Islet of Langerhans (tissue), 1 donor: ENCODE data around the gene ELL.
"Not testable (repeated sequence)": the region's sequence is repeated elsewhere in the genome, so short reads cannot be mapped to it uniquely, and the experiment has no call there.

ENCODE experiments used
- FAIRE-seq: peaks from one replicate; lab custom pipeline; 2011; peaks lifted over from hg19 to GRCh38; lab: Jason Lieb, UNC

Gene ELL

DNA sequence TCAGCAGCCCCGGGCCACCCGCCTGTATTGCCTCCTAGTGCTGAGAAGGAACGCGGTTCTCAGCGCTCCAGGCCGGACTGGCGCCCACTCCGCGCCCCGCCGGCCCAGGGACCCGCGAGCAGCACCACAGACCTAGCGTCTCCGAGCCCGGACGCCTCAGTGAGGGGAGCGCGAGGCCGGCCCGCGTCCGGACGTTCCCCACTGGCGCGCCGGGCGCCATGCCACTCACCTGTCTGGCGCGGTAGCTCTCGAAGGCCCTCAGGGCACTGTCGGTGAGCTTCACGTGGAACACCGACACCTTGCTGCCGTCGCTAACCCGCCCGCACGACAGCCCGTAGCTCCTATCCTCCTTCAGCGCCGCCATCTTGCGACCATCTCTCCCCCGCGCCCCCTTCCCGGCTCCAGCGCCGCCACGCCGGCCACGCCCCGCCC, at the start of gene ELL:
Gene ELL (minus strand): TSS at position 379 of the 432 bp plus-strand sequence. CDS start 15 bp downstream, at position 364.
- no peak for FAIRE-seq

DNA sequence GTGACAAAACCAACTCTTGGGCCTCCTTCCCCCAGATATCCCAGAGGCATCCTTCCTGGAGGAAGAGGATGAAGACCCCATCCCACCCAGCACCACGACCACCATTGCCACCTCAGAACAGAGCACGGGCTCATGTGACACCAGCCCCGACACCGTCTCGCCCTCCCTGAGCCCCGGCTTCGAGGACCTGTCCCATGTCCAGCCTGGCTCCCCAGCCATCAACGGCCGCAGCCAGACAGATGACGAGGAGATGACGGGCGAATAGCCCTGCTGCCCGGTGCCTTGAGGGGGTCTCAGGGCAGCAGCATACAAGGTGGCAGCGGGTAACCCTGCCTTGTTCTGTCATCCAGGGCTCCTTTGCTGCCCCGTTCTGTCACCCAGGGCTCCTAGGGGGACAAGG, 46.5 kb upstream of the ELL start:
- no peak for FAIRE-seq

DNA sequence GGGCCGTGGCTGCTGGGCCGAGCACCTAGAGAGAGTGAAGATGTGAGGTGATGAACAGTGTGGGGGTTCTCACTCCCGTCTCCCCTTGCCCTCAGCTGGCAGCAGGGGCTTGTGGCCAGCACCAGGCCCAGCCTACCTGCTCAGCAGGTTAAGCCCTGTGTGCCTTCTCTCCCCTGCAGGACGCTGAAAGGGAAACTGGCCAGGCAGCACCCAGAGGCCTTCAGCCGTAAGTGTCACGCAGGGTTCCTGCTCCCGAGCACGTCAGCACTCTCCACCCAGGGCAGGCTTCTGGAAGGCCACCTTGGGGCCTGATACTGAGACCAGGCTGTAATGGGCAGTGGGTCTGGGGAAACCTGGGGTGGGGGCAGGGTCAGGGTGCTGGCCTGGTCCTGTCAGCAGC, 45.1 kb upstream of the ELL start:
- FAIRE-seq: no peak

DNA sequence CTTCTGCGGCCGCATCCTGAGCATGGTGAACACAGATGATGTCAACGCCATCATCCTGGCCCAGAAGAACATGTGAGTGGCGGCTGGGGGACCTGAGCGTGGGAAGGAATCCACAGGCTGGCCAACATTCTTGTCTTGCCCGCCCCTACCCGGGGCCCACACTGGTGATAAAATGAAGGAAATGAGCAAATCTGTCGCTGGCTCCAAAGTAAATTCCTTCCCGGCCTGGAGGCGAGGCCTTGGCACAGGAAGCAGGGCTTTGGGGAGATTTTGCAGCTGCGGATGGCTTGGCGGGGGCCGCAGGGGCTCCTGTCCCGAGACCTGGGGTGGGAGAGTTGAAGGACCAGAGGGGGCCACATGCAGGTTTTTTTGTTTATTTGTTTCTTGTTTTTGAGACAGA, 40.2 kb upstream of the ELL start:
- FAIRE-seq: no peak

DNA sequence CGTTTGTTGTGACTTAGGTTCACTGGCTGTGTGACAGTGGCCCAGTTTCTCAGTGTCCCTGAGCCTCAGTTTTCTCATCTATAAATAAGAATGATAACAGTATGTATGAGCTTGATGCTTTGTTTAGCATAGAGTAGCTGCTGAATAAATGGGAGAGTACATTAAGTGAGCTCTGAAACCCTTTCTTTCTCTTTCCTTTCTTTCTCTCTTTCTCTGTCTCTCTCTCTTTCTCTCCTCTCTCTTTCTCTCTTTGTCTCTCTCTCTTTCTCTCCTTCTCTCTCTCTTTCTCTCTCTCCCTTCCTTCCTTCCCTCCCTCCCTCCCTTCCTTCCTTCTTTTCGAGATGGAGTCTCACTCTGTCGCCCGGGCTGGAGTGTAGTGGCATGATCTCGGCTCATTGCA, 37.8 kb upstream of the ELL start:
- FAIRE-seq: no peak

DNA sequence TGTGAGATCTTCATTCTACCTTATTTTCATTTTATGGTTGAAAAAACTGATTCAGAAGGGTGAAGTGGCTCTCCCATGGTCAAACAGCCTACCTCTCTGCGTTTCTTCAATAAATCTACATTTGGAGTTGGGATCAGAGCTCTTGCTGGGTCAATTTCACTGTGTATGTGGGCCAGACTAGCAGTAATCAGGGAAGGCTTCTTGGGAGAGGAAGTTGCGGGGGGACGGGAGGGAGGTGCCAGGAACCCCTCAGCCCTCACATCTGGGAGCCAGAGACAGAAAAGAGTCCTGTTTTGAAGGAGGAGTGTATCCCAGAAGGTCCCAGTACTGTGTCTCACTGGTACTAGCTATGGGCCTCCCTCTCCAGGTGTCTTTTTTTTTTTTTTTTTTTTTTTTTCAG, 36.7 kb upstream of the ELL start:
- FAIRE-seq: no peak

DNA sequence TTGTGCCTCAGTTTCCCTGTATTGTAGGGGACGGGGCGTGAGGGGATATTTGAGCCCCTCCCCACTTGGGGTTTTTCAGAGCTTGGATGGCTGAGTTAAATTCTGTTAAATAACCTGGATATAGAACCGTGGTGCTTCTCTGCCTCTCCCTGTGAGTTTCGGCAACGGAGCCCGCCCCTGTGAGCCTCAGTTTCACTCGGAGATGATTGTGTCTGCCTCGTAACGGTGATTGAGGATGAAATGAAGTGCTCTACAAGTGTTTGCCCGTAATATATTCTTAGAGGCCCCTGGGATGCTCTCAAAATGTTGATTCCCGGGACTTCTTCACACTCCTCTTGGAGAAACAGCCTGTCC, 36.3 kb upstream of the ELL start:
- FAIRE-seq: no peak

DNA sequence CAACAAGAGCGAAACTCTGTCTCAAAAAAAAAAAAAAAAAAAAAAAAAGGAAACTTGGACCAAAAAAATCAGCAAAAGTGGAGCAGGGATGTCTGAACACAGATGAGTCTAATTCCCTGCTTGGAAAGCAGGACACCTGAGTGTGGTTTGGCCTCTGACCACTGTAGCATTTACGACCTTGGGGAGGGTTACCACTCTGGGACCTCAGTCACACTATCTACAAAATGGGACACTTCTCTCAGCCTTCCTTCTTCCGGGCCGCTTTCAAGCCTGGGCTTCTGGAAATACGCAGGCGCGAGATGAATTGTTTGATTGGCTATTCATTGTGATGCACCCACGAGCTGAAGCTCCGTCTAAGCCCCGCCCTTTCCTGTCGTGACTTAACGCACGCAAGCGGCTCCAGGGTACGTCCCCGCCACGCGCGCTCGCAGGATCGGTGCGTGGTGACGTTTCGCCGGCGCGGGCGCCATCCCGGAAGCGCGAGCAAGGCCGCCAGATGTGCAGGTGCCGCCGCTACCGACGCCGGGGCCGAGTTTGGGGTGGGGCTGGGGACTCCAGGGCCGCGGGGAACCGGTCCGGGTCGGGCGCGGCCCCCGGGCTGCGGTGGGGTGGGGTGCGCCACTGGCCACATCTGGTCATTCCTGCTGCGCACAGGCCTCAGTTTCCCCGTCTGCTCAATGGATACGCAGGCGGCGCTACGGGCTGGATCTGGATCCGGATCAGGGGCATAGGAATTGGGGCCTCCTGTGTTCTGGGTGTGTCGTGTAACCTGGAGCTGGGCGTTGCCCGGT, 35.7 kb upstream of the ELL start, which contains the start of gene KXD1:
Gene KXD1 (plus strand): TSS at position 460 of the 791 bp plus-strand sequence. CDS start 4,187 bp downstream, outside the sequence.
- FAIRE-seq: peak; percentile 94

DNA sequence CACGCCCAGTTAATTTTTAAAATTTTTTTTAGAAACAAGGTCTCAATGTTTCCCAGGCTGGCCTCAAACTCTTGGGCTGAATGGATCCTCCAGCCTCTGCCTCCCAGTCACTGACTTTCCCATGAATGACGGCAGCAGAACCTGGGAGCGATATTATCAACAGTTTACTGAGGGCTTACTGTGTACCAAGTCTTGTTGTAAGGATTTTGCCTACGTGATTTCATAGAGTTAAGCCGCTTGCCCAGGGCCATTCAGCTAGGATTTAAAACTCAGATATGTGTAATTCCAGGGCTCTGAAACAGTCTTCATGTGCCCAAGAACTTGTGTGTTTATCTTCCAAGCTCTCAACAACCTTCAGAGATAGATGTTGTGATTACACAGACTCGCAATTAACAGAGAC, 29.8 kb upstream of the ELL start:
- FAIRE-seq: no peak

DNA sequence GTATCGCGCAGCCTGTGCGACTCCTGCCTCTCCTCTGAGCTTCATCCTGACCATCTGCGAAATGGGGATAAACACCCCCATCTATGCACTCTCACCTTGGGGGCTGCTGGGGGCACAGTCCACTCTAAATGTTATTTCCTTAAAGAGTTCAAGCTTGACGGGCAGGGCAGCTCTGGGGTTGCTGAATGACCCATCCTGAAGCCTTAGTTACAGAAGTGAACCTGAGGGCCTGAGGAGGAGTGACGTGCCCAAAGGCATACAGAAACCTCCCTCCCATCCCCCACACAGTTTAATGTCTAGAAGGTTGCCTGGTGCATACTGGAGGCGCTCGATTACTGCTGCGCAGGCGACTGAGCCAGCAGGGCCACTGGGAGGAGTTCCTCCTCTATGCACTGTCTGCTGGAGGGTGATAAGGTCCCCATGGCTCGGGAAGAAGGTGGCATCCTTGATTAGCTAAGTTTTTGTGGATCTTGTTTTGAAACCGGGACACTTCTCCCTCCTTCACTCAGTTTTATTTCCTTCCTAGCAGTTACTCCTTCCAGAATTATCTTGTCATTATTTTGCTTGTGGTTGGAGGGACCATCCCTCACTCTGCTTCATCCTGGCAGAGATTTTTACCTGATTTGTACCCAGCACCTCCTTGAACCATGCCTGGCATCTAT, 22.1 kb upstream of the ELL start:
- no peak for FAIRE-seq

DNA sequence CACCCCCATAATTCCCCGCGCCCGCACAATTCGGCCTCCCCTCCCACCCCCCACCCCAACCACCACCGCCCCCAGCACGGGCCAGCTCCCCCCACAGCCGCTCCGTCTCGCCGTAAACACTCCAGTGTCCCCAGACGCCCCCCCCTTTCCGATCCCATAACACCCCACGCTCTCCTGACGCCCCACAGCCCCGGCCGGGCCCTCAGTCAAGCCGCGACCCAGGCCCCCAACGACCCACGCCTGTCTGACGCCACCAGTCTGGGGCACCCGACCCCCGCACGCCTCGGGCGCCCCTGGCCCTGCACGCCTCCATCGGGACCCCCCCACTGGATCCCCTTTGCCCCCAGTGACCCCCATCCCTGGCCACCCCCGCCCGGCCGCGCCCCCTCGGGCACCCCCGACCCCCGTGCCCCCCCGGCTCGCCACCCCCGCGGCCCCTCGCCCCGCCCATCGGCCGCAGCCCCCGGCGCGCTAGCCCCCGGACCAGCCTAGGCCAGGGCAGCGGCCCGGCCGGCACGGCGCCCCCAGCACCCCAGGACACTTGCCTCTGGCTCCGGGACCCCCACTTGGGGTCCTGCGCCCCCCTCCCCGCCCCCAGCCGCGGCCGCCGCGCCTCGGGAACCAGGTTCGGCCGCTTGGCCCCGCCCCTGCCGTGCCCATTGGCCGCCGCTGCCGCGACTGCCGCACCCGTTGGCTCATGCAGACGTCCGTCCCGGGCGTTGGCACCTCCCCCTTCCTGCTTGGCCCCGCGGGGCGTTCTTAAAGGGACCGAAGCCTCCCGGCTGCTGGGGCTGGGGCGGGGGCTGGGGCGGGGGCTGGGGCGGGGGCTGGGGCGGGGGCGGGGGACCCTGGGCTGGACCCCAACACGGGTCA, 21.3 kb upstream of the ELL start, which contains the start of gene FKBP8:
Gene FKBP8 (minus strand): TSS at position 633 of the 873 bp plus-strand sequence. CDS start 1,603 bp downstream, outside the sequence.
- FAIRE-seq: no peak

DNA sequence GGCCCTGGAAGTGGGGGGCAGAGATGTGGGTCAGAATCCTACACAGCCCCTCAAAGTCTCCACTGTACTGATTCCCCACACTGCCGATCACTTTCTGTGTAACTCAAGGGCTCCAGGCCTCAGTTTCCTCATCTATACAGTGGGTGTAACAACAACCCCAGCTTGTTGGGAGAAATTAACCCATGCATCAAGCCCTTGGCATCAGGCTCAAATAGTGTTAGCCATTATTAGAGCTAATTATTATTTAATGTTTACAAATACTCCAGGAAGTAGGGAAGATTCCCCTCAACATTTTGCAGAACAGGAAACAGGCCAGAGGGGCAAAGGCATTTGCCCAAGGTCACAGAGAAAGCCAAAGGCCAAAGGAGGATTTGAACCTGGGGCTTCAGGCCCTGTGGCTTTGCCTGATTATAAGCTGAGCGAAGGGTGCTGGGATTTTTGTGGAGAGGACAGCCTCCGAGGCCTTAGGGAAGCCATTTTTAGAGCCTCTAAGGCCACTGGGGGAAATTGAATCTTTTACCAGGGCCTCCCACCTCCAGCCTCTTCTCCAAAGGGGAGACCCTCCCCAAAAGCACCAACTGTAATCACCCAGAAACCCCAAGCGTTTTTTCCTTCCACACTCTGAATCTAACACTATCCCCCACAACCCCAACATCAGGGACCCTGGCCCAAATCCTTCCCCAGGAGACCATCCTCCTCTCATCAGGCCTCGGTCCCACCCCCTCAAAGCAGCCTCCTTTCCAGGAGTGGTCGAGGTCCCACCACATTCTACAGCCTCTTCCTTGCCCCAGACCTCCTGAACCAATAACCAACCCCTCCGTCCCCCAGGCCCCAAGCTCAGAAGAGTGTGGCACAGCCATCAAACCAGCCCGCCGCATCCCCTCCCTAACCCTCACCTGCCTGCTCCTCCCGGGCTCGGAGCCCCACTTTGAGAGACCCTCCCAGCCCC, 20.4 kb upstream of the ELL start:
- no peak for FAIRE-seq

DNA sequence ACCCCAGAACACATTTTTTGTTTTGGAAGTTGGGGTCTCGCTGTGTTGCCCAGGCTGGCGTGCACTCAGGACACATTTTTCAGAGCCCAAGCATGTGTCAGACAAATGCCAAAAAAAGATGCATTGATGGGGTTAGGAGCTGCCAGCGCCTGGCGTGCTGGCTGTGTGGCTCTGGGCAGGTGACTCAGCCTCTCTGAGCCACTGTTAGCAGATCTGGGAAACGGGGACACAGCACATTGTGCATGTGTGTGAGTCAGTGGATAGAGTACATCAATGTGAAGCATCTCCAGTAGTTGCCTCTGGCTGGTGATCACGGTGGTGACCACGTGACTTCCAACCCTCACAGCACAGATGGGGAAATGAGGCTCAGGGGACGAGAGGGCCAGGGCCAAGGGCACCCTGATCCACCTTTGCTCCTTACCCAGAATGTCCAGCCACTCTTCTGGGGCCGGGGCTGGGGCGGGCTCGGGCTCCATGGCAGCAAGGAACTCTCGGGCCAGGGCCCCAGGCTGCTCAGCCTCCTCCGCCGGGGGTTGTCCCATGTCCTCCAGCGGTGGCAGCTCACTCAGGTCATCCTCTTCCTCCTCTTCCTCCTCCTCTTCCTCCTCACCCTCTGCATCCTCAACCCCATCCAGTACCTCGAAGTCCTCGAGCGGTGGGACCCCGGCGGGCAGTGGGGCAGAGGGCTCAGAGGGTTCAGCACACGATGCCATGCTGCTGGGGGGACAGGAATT, 19.6 kb upstream of the ELL start:
- FAIRE-seq: no peak

DNA sequence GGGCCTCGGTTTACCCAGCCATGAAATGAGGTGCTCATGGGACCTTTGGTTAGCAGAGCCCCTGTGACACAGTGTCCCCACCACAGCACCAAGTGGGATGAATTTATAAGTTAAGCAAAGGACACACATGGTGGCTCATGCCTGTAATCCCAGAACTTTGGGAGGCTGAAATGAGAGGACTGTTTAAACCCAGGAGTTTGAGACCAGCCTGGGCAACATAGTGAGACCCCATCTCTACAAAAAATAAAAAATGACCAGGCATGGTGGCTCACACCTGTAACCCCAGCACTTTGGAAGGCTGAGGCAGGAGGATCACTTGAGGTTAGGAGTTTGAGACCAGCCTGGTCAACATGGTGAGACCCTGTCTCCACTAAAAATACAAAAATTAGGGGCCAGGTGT, 18.3 kb upstream of the ELL start:
- not testable (repeated sequence) for FAIRE-seq

DNA sequence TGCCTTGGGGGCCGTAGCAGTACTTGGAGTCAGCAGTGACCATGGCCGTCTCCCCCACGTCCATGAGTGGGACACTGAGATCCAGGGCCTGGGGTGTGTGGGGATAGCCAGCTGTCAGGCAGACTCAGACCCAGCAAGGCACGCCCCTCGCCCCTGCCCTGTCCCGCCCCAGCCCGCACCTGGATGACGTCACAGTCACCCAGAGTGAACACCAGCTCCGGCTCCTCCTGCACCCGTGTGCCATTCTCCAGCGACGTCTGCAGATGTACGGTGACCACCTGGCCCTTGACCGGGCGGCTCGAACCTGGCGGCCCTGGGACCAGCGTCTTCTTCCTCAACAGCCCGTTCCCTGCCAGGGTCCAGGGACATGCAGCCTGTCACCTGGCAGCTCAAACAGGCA, 17.5 kb upstream of the ELL start:
- no peak for FAIRE-seq

DNA sequence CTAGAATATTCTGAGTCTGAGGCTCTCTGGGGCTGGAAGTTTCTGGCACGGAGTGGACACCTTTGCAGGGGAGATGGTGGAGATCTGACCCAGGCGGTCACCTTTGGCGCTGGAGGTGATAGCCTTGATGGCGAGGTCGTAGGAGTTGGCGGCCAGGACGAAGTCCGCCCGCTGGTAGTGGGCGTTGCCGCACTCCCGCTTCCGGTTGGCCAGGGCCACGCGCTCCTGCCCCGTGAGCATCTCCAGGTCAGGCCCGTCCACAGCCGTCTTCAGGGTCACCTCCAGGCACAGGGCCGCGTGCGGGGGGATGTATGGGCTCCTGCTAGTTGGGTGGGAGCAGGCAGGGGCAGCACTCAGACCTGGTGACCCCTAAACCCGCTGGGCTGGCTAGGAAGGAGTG, 16.2 kb upstream of the ELL start:
- FAIRE-seq: no peak

DNA sequence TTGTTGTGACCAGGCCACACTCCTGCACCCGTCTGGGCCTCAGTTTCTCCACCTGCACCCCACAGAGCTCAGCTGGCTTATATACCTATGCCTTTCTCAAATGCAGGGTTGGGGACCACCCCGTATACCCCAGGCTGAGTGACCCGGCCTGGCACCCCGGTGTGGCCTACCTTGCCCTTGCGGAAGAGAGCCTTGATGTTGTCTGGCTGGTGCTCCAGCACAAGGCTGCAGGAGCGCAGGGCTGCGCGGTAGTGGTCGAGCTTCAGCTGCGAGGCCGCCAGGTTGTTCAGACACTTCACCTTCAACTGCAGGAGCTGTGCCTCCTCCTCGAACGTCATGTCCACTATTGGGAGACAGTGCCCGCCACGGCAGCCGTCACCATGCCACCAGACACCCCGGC, 15.6 kb upstream of the ELL start:
- FAIRE-seq: no peak

DNA sequence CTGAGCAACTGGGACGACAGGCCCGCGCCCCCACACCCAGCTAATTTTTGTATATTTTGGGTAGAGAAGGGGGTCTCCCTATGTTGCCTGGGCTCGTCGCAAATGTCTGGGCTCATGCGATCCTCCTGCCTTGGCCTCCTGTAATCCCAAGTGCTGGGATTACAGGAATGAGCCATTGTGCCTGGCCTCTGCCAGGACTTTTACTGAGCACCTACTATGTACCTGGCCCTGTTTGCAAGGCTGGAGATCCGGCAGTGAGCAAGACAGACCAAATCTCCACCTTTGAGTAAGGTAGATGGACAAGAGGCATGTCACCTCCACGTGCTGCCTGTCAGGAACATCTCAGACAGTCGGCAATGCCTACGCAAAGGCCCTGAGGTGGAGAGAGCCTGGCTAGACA, 14.6 kb upstream of the ELL start:
- FAIRE-seq: no peak

DNA sequence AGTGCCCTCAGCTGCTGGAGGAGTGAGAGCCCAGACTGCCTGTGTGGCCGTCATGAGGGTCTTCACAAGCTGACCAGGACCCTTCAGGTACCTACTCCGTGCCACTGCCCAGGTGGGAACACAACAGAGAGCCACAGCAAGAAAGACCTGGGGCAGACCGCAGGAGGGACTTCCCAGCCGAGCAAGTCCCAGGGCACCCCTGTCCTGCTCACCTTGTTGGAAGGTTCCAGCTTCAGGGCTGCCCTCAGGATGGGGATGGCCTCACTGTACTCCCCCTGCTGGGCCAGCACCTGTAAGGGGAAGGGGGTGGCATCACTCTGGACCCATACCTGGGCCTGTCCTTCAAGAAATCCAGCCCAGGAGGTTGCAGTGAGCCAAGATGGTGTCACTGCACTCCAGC, 11.2 kb upstream of the ELL start:
- no peak for FAIRE-seq

DNA sequence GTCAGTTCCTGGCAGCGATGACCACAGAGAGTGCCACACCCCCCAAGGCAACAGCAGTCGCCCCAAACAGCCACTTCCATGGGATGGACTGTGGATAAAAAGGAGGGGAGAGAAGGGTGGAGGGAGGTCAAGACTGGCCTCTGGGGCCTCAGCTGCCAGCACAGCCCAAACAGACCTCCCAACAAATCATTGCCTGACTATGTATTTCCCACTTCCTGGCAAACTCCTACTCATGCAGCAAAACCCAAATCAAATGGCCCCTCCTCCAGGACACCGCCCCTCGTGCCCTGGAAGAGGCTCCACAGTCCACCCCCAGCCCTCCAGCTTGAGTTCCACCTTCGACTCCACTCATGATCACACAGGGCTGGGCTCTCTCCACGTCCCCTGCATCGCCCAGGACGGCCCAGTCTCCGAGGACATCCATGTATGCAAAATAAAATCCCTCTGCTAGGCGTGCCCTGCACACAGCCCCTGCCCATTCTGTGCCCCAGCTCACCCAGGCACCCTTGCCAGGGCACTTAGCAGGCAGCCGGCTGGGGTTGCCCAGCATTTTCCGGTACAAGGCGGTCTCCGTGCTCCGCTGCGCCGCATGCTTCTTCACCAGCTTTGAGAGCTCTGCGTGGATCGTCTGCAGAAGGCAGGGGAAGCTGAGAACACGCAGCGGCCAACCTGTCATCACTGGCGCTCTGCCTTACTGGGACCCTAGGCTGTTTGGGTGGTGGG, 10.5 kb upstream of the ELL start:
- no peak for FAIRE-seq
